HTR-8/SVneo (cell line): ENCODE measurements around the gene INO80D.
A peak's percentile ranks its signal among the peaks of the same experiment; 100 is the strongest.
"Not testable (repeated sequence)": the region's sequence is repeated elsewhere in the genome, so short reads cannot be mapped to it uniquely, and the experiment has no call there.

Experiments used
- DNase-seq: peaks from one replicate; pipeline ENCODE4 v3.0.0; 2011; ENCODE audit warnings: low spot score, mixed read lengths; ENCODE audit not compliant: insufficient read length
- FAIRE-seq: peaks from 2 replicates; lab custom pipeline; 2011; peaks lifted over from hg19 to GRCh38; lab: Jason Lieb, UNC

INO80D gene, protein sequence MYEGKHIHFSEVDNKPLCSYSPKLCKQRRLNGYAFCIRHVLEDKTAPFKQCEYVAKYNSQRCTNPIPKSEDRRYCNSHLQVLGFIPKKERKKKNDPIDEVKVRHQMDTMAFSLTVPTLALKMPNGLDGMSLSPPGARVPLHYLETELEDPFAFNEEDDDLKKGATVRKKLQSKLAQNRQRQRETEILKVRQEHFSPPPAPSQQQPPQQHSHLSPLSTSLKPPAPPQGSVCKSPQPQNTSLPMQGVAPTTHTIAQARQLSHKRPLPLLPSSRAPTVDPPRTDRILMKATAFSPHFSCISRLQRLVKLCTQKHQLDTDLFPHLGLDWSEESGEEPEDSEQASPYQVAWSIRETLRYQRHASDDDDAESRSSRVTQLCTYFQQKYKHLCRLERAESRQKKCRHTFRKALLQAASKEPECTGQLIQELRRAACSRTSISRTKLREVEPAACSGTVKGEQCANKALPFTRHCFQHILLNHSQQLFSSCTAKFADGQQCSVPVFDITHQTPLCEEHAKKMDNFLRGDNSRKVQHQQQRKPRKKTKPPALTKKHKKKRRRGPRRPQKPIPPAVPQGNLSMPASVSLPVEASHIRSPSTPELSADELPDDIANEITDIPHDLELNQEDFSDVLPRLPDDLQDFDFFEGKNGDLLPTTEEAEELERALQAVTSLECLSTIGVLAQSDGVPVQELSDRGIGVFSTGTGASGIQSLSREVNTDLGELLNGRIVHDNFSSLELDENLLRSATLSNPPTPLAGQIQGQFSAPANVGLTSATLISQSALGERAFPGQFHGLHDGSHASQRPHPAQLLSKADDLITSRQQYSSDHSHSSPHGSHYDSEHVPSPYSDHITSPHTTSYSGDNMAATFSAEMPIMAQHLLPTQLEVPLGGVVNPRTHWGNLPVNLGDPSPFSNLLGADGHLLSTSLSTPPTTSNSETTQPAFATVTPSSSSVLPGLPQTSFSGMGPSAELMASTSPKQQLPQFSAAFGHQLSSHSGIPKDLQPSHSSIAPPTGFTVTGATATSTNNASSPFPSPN

DNA sequence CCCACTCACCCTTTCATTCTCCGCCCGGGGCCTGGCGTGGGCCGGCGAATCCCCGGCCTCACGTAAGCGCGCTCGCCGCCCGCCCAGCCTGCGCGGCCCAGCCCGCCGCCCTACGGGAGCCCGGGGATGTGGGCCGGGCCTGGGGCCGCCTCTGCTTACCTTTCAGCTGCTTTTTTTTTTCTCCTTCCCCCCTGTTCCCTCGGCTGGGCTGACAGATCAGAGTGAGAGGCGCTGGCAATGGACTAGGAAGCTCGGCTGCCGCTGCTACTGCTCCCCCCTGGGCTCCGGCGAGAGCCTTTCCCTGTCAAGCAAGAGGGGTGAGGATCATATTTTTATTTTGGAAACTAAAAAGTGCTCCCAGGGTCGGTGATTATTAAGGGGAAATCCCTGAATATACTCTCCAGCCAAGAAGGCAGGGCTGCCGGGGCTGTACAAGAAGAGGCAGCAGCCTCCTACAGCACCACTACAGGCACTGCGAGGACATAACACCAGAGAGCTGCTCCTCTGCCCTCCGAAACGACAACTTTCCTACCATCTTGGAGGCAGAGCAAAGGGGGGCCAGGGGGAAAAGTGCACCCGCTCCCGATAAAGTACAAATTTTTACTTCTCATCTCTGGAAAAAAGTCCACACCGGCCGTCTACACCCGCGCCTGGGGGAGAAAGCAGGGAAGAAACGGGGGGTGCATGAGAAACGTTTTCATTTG, at the start of gene INO80D:
INO80D (minus strand) TSS at position 433 of the 704 bp plus-strand sequence. CDS start 23,158 bp downstream, outside the sequence.
- FAIRE-seq (peak; percentile 33), DNase-seq (peak; percentile 71)

DNA sequence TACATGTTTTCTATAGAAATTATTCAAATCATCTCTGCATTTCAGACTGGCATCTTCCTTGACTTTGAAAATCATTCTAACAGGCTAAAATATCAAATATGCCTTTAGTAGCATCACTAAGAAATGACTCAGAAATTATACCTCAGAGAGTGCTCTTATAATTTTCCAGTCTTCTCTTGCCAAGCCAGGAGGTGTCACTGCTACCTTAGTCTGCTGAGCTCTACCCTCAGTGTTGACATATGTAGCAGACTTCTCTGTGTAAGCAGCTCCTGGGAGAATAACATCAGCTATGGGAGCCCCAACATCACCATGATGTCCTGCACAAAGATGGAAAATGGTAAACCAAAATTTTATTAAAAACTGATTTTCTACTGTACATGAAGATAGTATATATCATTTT, 41.7 kb upstream of the INO80D start:
- peak; percentile 9 for DNase-seq

DNA sequence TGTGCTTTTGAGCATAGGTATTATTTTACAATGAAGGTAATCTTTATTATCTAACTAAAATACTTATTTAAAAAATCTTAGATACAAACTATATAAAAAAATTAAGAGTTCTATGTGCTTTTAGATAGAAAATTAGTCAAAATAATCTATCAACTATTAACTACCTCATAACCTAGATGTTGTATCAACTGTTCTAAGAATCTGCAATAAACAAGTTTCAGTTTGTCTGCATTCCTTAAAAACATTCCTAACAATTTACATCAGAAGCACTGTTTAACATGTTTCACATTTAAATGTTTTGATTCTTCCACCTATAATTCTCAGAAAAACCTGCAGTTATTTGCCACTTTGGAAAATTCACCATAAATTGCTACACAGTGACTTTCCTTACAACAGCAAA, 39.9 kb upstream of the INO80D start:
- FAIRE-seq (no peak), DNase-seq (no peak)

More for the DNA sequence above, 41.7 kb upstream of the INO80D start:
- FAIRE-seq = no peak

DNA sequence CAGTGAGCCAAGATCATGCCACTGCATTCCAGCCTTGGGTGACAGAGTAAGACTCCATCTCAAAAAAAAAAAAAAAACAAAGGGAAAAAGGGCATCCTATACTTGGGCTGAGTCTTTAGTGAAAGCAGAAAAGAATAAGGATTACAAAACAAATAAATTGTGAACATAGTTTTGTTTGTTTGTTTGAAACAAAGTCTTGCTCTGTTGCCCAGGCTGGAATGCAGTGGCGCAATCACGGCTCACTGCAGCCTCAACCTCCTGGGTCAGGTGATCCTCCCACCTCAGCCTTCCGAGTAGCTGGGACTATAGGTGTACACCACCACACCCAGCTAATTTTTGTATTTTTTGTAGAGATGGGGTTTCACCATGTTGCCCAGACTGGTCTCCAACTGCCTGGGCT, 36.6 kb upstream of the INO80D start:
- DNase-seq, FAIRE-seq: not testable (repeated sequence)

DNA sequence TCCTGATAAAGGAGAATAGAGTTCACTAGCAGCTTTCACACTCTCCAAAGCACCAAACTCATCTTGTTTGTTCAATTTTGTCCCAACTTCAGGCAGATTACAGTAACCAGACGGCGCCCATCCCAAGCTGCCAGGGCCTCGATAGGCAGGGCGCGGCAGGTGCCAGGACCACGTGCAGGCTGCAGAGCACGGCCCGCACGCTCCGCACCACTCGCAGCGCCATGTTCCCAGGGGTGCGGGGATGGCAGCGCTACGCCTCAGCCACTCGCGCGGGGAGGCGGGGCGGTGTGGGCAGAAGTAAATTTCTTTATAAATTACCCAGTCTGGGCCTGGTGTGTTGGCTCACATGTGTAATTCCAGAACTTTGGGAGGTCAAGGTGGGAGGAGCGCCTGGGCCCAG, 30.3 kb upstream of the INO80D start:
- FAIRE-seq = no peak
- no peak for DNase-seq

DNA sequence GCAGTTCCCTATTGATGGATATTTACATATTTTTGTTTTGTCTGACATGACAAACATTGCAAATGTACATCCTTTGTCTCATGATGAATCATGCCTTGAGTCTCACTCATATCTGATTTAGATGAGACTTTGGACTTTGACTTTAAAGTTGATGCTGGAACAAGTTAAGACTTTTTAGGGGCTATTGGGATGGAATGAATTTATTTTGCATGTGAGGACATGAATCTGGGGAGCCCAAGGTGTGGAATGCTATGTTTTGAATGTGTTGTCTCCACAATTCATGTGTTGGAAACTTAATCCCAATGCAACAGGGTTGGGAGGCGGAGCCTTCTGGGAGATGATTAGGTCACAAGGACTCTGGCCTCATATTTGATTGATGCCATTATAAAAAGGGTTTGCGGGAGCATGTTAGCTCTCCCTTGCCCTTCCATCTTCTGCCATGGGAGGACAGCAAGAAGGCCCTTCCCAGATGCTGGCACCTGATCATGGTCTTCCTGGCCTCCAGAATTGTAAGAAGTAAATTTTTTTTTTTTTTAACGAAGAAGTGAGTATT, 29.1 kb upstream of the INO80D start:
- FAIRE-seq = no peak
- DNase-seq = no peak

DNA sequence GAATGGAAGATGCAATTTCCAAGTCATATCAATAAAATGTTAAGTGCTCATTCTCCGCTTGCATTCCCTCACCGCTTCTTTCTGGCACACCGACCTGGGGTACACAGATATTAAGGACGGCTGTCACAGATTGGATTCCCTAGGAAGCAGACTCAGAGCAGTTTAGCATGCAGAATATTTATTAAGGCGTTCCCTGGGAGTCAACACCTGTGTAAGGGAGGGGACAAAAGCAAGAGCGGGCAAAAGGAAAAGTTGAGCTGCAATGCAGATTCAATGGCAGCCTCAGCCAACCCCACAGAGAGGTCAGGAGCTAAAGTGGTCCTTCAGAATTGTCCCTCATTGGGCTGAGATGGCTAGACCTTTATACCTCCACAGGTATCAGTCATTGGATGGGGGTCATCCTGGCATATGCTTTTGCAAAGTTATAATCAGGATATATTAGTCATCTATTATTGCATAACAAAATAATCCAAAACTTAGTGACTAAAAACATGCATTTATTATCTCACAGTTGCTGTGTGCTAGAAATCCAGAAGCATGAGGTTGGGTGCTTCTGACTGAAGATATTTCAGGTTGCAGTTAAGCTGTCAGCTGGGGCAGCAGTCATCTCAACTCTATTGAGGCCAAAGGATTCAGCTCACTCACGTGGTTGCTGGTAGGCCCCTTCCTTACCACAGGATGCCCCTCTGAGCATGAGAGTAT, 27.0 kb upstream of the INO80D start:
- DNase-seq (no peak), FAIRE-seq (no peak)

DNA sequence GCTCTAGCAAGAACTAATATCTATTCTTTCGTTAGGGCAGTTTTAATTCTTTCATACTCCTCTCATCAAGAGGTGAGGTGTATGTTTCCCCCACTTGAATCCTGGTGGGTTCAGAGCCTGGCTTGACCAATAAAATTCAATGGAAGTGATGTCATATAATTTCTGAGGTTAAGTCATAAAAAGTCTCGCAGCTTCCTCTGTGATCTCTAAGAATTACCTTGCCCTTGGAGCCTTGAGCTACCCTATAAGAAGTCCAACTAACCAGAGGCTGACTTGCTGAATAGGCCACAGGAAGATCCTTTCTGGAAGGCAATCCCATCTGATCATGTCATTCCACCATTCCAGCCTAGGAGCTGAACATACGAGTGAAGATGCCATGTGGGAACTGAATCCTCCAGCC, 26.1 kb upstream of the INO80D start:
- DNase-seq = no peak

DNA sequence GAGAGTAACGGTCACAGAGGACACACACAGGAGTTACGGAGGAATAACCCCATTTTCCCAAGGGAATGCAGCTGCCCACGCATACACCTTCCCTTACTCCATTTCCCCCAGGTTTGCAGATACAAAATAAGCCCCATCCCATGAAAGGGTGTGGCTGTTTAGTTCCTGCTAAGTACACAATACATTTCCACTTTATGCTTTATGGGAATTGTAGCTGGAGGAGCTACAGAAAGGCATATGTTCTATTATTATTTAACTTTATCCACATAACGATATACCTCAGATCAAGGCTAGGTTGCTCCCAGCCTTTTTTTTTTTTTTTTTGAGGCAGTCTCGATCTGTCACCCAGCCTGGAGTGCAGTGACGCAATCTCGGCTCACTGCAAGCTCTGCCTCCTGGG, 22.7 kb upstream of the INO80D start:
- DNase-seq (no peak), FAIRE-seq (no peak)

More for the DNA sequence above, 26.1 kb upstream of the INO80D start:
- FAIRE-seq = no peak

DNA sequence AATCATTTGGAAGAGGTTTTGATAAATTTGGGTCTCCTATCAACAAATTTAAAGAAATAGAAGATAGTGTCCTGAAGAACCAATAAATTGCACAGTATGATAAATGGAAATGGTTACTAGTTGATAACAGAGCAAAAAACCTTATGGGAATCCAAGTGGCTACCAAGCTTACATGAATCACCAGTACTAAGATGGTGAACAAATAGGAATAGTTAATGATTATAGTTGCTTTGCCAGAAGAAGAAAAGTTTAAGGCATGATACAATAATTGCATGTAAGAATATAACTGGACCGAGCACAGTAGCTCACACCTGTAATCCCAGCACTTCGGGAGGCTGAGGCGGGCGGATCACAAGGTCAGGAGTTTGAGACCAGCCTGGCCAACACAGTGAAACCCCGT, 19.6 kb upstream of the INO80D start:
- FAIRE-seq (no peak), DNase-seq (no peak)

DNA sequence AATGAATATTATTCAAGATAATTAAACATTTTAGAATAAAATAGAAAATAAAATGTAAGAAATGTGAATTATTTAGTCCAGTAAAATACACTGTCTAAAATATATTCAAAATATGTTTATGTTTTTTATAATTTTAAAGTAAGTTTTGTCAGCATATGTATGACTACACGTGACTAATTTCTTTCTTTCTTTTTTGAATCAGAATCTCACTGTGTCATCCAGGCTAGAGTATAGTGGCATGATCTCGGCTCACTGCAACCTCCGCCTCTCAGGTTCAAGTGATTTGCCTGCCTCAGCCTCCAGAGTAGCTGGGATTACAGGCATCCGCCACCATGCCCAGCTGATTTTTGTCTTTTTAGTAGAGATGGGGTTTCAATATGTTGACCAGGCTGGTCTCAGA, 19.1 kb upstream of the INO80D start:
- FAIRE-seq (no peak), DNase-seq (no peak)

DNA sequence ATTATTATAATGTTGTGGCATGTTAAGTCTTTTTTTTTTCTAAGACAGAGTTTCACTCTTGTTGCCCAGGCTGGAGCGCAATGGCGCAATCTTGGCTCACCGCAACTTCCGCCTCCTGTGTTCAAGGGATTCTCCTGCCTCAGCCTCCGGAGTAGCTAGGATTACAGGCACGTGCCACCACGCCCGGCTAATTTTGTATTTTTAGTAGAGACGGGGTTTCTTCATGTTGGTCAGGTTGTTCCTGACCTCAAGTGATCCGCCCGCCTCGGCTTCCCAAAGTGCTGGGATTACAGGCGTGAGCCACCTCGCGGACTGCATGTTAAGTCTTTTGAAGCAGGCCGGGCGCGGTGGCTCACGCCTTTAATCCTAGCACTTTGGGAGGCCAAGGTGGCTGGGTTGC, 12.9 kb upstream of the INO80D start:
- not testable (repeated sequence) for FAIRE-seq

DNA sequence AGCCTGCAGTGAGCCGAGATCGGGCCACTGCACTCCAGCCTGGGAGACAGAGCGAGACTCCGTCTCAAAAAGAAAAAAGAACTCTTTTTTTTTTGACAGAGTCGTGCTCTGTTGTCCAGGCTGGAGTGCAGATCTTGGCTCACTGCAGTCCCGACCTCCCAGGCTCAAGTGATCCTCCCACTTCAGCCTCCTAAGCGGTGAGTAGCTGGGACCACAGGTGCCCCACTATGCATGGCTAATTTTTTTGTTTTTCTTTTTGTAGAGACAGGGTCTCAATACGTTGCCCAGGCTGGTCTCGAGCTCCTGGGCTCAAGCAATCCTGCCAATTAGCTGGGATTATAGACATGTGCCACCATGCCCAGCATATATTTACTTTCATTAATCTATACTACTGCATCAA, 12.5 kb upstream of the INO80D start:
- no peak for FAIRE-seq
- no peak for DNase-seq

More for the DNA sequence above, 12.9 kb upstream of the INO80D start:
- not testable (repeated sequence) for DNase-seq

DNA sequence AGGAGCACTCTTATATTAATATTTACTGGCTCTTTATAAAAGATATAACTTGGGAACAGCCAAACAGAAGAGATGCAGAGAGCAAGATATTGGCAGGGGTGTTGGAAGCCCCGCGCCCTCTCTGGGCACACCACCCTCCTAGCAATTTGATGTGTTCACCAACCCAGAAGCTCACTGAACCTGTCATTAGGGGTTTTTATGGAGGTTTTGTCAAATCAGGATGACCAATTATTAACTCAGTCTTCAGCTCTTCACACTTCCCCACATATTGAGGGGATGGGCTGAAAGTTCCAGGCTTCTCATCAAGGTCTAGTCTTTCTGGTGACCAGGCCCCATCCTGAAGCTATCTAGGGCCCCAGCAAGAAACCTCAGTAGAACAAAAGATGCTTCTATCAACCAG, 10.9 kb upstream of the INO80D start:
- DNase-seq (no peak), FAIRE-seq (no peak)

DNA sequence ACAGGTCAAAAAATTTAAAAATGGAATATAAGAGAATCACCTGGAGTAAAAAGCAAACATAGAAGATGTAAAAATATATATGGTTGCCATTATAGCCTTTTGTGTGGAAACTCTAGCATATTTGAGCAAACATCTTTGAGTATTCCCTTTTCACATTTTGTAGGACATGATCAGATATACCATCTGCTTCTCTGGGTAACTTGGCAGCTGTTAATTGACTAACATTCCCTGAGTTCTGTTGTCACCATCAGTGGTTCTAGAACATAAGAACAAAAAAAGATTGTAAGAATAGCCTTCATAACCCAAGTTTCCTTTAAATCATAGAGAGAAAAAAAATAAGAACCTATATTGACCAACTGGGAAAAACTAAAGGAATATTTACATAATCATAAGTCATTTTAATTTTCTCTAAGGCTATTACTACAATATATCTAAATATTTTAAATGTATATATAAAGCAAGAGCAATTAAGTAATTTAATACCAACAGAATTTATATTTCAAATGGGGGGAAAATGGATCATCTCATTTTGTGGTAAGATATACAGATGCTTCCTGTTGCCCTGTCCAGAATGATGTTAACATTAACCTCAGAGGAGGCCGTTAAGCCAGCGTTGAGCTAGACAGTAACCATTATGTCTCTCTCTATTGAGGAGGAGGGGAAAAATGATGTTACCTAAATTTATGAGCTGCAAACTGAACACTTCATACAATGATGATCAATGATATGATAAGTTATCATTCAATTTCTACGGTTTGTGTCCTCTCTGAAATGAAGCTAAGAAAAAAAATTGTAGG, 9.8 kb upstream of the INO80D start:
- no peak for FAIRE-seq
- DNase-seq = no peak

DNA sequence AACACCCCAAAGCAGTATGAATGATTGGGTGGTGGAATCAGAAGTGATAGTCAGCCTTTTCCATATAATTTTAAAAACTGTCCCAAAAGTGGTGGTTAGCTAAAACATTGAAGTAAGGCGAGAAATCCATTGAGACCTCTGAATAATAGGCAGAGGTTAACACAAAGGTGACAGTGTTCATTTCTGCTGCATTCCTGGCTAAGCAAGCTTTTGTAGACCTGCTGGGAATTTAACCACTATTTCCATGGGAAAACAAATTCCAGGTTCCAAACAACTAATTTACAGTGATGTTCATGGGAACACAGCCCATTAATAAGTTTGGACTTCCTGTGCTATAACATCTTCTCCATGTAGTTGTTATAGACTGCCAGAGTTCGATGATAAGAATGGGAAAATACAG, 6.3 kb upstream of the INO80D start:
- FAIRE-seq = no peak
- DNase-seq = no peak

DNA sequence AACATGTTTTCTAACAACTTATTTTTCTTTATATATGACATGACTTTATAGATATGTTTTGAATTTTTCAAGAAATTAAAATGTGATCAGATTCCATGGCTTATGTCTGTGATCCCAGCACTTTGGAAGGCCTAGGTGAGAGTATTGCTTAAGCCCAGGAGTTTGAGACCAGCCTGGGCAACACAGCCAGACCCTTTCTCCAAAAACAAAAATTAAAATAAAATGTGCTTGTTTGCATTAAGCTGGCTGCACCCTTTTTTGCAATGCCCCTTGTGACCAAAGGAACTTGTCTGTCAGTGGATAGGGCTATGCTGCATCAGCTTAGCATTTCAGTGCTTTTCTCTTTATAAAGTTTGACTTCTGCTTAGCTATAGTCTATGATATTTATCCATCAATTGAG, 2.3 kb upstream of the INO80D start:
- FAIRE-seq = no peak
- DNase-seq = no peak

DNA sequence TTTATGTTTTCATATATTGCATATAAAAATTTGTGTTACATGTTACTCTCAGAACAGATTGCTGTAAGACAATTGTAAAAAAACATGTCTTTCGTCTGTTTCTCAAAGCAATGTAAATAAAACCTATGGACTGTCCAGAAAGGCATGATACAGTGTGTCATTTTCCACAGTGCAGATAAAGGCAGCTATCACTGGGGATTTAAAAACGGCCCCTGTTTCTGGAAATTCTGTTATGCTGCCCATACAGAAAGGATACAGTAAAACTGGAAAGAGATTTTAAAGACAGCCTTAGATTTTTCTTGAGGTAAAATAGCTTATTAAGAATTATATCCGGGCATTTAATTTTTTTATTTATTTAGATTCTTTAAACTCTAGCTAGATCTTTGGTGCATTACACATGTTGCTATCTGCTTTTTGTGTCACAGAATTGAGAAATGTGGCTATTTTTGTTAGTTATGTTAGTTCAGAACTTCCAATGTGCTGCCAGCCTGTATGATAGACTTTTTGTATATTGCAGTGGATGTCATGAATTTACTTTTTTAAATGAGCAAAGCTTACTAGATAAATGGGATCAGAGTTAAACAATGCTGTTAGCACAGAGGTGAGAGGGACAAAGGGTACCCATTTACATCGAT, 859 bp upstream of the INO80D start:
- FAIRE-seq = no peak

More for the DNA sequence above, 859 bp upstream of the INO80D start:
- no peak for DNase-seq
